HL-60 (cell line): Measurements from ENCODE around the gene GHRH.

Experiments used
- CTCF ChIP-seq: IDR thresholded peaks from one replicate; pipeline ENCODE4 v1.5.1; 2011; ENCODE audit warnings: low read length, control low read depth, inconsistent platforms; ENCODE audit not compliant: insufficient read depth
- GABPA ChIP-seq: IDR thresholded peaks from 2 replicates; pipeline ENCODE4 v1.6.1; 2012; ENCODE audit warnings: low read depth
- POLR2AphosphoS5 ChIP-seq: IDR thresholded peaks from 2 replicates; pipeline ENCODE4 v1.6.1; 2012; ENCODE audit warnings: low read depth
- SPI1 ChIP-seq: IDR thresholded peaks from 2 replicates; pipeline ENCODE4 v1.6.1; 2012; ENCODE audit warnings: low read depth, mild to moderate bottlenecking, borderline replicate concordance
- TF ChIP-seq, protein P1 (sequence below): IDR thresholded peaks from 2 replicates; pipeline ENCODE4 v1.6.1; 2012; ENCODE audit warnings: low read depth; ENCODE audit not compliant: insufficient replicate concordance

- TF ChIP-seq CTCF (no peak), GABPA (no peak), POLR2AphosphoS5 (no peak), SPI1 (no peak)
- TF ChIP-seq, protein P1, sequence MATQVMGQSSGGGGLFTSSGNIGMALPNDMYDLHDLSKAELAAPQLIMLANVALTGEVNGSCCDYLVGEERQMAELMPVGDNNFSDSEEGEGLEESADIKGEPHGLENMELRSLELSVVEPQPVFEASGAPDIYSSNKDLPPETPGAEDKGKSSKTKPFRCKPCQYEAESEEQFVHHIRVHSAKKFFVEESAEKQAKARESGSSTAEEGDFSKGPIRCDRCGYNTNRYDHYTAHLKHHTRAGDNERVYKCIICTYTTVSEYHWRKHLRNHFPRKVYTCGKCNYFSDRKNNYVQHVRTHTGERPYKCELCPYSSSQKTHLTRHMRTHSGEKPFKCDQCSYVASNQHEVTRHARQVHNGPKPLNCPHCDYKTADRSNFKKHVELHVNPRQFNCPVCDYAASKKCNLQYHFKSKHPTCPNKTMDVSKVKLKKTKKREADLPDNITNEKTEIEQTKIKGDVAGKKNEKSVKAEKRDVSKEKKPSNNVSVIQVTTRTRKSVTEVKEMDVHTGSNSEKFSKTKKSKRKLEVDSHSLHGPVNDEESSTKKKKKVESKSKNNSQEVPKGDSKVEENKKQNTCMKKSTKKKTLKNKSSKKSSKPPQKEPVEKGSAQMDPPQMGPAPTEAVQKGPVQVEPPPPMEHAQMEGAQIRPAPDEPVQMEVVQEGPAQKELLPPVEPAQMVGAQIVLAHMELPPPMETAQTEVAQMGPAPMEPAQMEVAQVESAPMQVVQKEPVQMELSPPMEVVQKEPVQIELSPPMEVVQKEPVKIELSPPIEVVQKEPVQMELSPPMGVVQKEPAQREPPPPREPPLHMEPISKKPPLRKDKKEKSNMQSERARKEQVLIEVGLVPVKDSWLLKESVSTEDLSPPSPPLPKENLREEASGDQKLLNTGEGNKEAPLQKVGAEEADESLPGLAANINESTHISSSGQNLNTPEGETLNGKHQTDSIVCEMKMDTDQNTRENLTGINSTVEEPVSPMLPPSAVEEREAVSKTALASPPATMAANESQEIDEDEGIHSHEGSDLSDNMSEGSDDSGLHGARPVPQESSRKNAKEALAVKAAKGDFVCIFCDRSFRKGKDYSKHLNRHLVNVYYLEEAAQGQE, result no peak
Observed at GRCh38 chr20:37262505-37262904, 891 bp upstream of the GHRH start.
